NCI-H69 (cell line): Measurements from ENCODE around the gene RACGAP1.
A peak's percentile ranks its signal among the peaks of the same experiment; 100 is the strongest.

Experiments used
- DNase-seq: peaks from one replicate; lab custom pipeline; 2025; lab: John Stamatoyannopoulos, UW

The RACGAP1 gene

DNA sequence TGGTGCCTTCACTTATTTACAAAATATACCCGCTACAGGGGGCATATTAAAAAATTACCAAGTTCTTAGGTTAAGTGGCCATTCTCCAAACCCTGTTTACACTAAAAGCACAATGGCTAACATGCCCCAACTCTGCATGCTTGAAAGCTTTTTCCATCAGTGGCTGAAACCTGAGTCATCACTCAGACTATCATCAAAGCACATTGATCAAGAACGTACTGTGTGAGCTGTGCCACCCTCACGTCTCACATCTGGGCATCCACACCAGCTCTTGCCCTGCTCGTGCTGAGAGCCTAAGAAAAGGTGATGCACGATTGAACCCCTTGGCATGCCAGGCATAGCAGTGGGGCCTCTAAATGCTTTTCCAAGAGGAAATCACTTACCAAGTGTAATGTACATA, 39.3 kb downstream of the RACGAP1 start:
- DNase-seq: peak; percentile 85

GRCh38 chr12:49984476-49985359, 40.6 kb downstream of the RACGAP1 start:
- peak; percentile 62 for DNase-seq

DNA sequence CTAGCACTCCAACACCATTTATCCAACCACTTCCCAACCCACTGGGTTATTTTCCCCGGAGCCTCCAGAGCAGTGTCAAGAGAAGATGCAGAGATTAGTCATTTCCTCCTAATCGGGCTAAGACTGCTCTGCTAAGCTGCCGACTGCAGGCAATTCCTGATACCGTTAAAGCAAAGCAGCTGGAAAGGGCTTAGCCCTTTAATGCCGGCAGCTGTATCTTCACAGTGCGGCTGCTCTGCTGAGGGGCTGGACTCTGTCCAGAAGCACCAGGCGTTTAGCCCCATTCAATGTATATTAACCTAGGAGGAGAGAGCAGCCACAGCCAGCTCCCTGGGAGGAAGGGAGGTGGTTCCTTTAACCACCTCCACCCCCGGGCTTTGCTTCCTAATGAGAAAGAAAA, 41.4 kb downstream of the RACGAP1 start:
- DNase-seq: peak; percentile 90

GRCh38 chr12:49982246-49983087, 42.8 kb downstream of the RACGAP1 start:
- DNase-seq: no peak

DNA sequence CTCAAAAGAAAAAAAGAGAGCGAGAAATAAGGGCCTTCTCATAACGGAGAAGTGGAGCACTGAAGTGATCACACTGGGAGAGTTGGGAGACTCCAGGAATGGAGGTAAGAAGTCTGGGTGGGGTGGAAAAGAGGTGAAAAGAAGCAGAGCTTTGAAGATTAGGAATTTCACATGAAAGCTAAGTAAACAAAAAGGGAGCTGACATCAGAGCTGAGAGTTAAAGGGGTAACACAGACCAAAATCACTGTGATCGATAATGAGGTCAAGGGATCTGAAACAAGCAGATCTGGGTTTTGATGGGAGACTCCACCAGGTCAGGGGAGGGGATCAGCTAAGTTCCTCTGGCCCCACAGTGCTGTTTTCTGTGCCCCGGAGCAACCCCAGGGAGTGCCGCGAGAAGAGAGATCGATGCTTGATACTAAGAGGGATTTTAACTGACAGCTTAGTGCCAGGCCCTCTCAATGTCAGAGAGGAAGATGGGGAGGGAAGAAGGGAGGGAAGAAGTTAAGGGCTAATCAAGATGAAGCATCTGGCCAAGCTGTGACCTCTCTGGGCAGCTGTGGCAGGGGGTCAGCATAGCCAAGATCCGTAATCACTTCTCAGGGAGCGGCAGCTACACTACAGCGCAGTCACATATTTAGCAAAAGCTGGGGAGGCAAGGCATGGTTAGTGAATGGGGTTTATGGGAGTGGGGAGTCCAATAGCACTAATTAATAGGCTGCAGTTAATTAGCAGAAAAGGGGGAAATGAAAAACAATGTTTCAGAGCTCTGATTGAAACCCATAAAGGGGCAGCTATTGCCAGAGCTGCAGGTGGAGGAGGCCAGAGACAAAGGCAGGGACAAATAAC, 44.6 kb downstream of the RACGAP1 start:
- DNase-seq: no peak

DNA sequence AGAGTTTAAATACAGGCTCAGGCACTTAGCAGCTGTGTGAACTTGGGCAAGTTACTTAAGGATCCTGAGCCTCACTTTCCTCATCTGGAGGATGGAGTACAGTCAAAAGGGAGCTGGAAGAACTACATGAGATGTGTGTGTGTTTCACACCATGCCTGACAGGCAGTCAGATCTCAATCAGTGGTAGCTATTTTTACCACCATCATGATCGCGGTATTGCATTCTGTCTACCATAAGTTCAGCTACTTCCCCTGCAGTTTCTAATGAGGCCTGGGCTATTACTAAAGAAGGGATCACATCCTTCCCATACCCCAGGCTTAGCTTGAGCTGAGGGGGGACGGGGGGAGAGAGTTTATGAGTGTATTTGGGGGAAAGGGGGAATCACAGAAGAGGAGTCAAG, 45.5 kb downstream of the RACGAP1 start:
- DNase-seq: peak; percentile 48

GRCh38 chr12:49979016-49979586, 46.2 kb downstream of the RACGAP1 start:
- DNase-seq: peak; percentile 97

GRCh38 chr12:49978125-49978524, 47.2 kb downstream of the RACGAP1 start:
- DNase-seq: no peak

- no peak for DNase-seq
Observed at GRCh38 chr12:49976557-49976956, 48.7 kb downstream of the RACGAP1 start.

GRCh38 chr12:49975318-49975761, 50.0 kb downstream of the RACGAP1 start:
- no peak for DNase-seq

- DNase-seq: no peak
Observed at GRCh38 chr12:49974677-49975317, 50.5 kb downstream of the RACGAP1 start.

DNA sequence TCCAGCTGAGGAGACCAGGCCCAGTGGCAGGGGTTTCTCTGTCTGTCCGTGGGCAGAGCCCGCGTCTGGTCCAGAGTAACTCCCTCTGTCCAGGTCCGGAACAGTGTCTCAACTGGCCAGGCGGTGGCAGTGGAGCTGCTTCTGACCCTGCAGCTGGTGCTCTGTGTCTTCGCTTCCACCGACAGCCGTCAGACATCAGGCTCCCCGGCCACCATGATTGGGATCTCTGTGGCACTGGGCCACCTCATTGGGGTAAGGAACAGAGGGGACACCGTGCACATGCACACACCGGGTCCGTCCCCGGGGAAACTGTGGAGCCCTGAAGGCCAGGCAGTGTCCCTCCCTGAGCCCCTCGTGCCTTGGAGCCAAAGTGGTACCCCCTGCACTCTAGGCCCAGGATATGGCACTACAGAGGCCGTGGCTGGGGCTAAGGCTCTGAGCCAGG, 51.0 kb downstream of the RACGAP1 start:
- peak; percentile 43 for DNase-seq

GRCh38 chr12:49973361-49973830, 51.9 kb downstream of the RACGAP1 start:
- DNase-seq: no peak

DNA sequence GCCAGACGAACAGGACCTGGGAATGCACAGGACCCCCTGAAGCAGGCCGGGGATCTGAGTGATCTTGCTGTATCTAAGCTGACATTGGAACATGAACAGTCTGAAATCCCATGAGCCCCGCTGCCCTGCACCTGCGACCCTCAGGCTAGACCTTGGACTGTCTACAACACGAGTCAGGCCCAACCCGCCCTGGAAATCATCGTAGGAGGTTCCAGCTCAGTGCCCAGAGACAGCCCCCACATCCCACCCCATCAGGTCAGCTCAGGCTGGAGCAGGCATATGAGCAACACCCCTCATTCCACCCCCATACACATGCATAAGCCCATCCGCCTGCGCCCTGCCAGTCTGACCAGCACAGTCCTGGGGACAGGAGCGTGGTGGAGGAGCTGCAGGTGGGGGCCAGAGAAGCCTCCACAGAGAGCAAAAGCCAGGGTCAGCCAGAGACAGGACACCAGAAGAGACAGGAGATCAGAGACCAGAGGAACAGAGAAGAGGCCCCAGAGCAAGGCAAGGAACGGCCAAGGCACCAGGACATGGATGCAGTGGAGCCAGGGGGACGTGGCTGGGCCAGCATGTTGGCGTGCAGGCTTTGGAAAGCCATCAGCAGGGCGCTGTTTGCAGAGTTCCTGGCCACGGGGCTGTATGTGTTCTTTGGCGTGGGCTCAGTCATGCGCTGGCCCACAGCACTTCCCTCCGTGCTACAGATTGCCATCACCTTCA, 52.5 kb downstream of the RACGAP1 start, which contains the start of gene AQP6:
AQP6 (plus strand) TSS at position 307 of the 720 bp plus-strand sequence; CDS start at position 534, 227 bp downstream.
- DNase-seq: no peak

GRCh38 chr12:49972129-49972528, 53.2 kb downstream of the RACGAP1 start:
- DNase-seq: no peak

DNA sequence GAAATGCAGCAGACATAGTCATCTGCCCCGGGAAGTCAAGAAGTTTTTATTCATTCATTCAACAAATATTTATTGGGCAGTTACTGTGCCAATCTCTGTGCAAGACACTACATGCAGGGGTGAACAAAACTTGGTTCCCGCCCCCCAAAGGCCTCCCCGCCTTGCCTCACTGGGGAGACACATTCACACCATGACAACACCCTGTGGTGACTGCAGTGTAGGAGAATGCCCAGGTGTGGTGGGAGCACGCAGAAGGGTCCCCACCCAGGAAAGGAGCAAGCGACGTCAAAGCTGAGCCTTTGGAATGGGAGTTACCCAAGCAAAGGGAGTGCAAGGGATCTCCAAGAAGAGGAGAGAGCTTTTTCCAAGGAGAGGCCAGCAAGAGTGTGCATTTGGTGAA, 54.2 kb downstream of the RACGAP1 start:
- no peak for DNase-seq

GRCh38 chr12:49970658-49971057, 54.6 kb downstream of the RACGAP1 start:
- DNase-seq: peak; percentile 19

DNA sequence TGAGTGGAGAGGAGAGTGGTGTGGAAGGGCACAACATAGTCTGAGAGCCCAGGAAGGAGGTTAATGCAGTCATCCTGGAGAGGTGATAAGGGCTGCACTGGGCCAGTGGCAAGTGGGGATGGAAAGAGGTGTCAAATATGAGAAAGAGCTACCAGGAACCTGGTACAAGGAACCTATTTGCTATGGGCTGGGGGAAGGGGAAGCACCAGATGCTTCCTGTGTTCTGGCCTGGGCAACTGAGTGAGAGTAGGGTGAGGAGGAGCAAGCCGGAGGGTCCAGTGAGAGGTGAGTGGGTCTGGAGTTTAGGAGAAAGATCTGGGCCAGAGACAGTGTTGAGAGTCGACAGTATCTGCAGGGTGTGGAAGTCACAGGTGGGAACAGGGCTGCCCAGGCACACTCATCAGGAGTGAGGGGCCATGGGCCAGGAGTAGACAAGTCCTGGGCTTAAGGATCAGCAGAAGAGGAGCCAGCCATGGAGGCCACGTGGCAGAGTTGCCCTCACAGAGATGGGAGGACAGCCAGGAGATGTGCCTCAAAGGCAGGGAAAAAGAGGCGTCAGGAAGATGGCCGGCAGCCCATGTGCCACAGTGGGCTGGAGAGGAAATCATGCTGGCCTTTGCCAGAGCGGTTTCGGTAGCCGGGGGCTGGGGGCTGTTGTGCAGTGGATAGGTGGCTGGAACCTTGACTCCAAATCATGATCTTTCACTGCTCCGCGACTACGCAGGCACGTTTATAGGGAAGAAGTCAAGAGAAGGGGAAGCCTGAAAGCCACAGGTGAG, 55.5 kb downstream of the RACGAP1 start:
- no peak for DNase-seq

- no peak for DNase-seq
Observed at GRCh38 chr12:49969027-49969426, 56.3 kb downstream of the RACGAP1 start.
